CD4-positive, CD25-positive, alpha-beta regulatory T cell (primary cell): ENCODE results near the gene SERPINB4. TPM values are rescaled to one million over a fixed set of nuclear protein-coding genes. Genes with fewer than 3 reads are reported as not detected.

ENCODE experiments used
- polyA plus RNA-seq, 4 donors: library from polyadenylated mRNA; unstranded; fragments of 300-500 nt; fragmentation: Illumina TruSeq; gene quantifications; one replicate each; pipeline ENCODE4 v1.2.3, GENCODE V29; 2021
- total RNA-seq: library from RNA; stranded (reverse); gene quantifications from one replicate; pipeline ENCODE4 v1.2.3, GENCODE V29; 2022

The SERPINB4 gene
- total and polyA plus RNA-seq, 5 donors from 2014 or later = not detected

Other genes with a start within 250 kb of the SERPINB4 start
- gene VPS4B, start 221.8 kb downstream of the SERPINB4 start, total RNA-seq = 93.3 TPM
- 10 to 100 TPM; 54.2 to 72.4 (median 64.0) TPM for gene VPS4B, start 221.8 kb downstream of the SERPINB4 start, polyA plus RNA-seq
- gene SERPINB5, start 167.3 kb downstream of the SERPINB4 start, total RNA-seq = not detected
- gene SERPINB5, start 167.3 kb downstream of the SERPINB4 start, polyA plus RNA-seq = not detected
- not detected for gene SERPINB12, start 101.9 kb downstream of the SERPINB4 start, total RNA-seq
- not detected for gene SERPINB12, start 101.9 kb downstream of the SERPINB4 start, polyA plus RNA-seq
- not detected for gene SERPINB13, start 56.9 kb downstream of the SERPINB4 start, total RNA-seq
- not detected for gene SERPINB13, start 56.9 kb downstream of the SERPINB4 start, polyA plus RNA-seq
- not detected for gene SERPINB3, start 17.6 kb upstream of the SERPINB4 start, total RNA-seq
- gene SERPINB3, start 17.6 kb upstream of the SERPINB4 start, polyA plus RNA-seq = not detected
- gene SERPINB11, start 58.7 kb upstream of the SERPINB4 start, total RNA-seq = not detected
- gene SERPINB11, start 58.7 kb upstream of the SERPINB4 start, polyA plus RNA-seq = not detected
- not detected for gene SERPINB7, start 131.2 kb upstream of the SERPINB4 start, total RNA-seq
- not detected for gene SERPINB7, start 131.2 kb upstream of the SERPINB4 start, polyA plus RNA-seq
- gene SERPINB2, start 243.4 kb upstream of the SERPINB4 start, total RNA-seq = not detected
- not detected for gene SERPINB2, start 243.4 kb upstream of the SERPINB4 start, polyA plus RNA-seq